Neural progenitor cell (in vitro differentiated cells): Measurements from ENCODE around the gene MROH9.

ENCODE experiments used
- CTCF ChIP-seq: fragments of 200-600 bp; sonication (generic); IDR thresholded peaks from 2 replicates; pipeline ENCODE4 v1.5.1; 2017; ENCODE audit warnings: antibody characterized with exemption, mild to moderate bottlenecking
- EZH2 ChIP-seq: fragments of 200-600 bp; sonication (generic); IDR thresholded peaks from 2 replicates; pipeline ENCODE4 v1.6.1; 2017; ENCODE audit warnings: antibody characterized with exemption, mild to moderate bottlenecking, moderate library complexity
- EZH2phosphoT487 ChIP-seq: fragments of 200-600 bp; sonication (generic); IDR thresholded peaks from 2 replicates; pipeline ENCODE4 v1.6.1; 2017; ENCODE audit warnings: antibody characterized with exemption

DNA sequence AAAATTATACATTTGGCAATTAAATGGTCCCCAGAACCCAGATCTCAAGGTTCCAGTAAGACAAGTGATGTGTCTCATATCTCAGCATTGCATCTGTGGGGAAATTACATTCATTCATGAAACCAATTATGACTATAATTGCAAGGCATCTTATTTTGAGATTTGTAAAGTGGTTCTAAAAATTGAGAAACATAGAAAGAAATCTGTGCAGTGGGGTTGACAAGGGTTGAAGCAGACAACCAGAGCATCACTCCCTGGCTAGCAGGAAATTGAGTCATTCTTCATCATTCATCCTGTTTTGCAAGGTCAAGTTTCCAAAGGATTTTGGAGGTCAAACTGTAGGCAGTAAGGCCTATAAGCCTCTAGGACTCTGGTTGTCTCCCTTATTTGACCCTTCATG is 25.1 kb upstream of the MROH9 start:
- TF ChIP-seq CTCF = no peak
- no peak for TF ChIP-seq EZH2
- TF ChIP-seq EZH2phosphoT487 = no peak
